ENCODE measurements around the gene TWIST2. TPM values are rescaled to one million over a fixed set of nuclear protein-coding genes. Genes with fewer than 3 reads are reported as not detected.

Gene TWIST2
- total RNA-seq, 1 donor from 2014 or later: 1.9 TPM

DNA sequence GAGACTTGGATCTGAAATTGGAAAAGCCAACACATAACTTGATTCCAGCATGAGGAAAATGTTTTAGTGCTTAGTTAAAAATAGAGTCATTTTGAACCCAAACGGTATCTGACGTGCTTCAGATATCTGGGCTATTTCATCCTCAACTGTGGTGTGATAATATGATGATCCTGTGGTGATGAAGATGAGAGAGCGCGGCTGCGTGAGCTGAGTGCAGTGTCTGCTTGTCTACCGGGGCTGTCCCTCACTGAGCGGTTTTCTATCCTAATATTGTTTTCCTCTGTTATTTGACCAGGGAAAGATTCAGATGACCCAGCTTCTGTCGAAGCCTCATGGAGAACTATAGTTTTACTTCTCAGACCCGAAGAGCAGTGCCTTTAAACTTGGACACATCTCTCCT, 5.8 kb downstream of the TWIST2 start:
- intact Hi-C loops (cut with DNase I): no loop called here
- ATAC-seq (ENCODE audit: poor library complexity): no peak
- no peak for DNase-seq

DNA sequence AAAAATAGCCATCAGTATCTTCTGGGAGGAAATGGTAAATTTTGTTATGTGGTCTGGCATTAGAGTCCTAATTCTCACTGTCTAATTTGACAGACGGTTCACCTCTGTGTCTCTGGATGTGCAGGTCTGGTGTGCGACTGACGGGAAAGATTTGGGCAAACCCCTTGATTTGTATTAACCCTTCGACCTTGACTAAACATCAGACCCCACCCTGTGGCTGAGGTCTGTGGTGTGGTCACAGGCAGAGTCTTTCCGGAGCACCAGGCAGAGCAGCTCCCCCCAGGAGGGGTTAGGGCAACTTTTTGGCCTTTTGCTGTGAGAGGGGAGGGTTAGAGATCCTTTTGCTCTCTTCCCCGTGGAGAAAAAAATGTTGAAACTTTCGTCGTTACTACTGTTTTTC, 6.4 kb downstream of the TWIST2 start:
- ATAC-seq (ENCODE audit: poor library complexity) (no peak), DNase-seq (no peak)
- intact Hi-C loops (cut with DNase I): no loop called here

DNA sequence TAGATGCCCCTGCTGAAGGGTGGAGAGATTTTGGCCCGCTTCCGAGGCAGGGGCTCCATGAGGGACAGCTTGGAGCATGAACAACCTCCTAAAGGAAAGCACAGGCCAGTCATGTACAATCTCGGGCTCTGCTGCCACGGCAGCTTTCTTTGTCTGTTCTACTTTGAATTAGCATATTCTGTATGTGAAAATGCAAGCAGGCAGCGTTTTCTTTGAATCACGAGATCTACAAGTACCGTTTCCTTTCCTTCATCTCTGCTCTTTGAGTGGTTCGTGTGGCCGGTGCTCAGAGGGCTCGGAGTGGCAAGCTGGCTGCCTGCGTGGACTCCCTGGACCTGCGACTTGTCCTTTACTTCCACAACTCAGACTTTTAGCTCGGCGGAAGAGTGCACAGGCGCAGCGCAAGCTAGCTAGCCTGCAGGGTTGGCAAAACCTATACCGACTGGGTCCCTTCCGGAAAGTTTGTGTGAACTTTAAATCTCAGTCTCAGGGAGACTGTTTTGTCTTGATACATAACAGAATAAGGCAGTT, 6.9 kb downstream of the TWIST2 start:
- no peak for ATAC-seq (ENCODE audit: poor library complexity)
- intact Hi-C loops (cut with DNase I): no loop called here
- DNase-seq: no peak

DNA sequence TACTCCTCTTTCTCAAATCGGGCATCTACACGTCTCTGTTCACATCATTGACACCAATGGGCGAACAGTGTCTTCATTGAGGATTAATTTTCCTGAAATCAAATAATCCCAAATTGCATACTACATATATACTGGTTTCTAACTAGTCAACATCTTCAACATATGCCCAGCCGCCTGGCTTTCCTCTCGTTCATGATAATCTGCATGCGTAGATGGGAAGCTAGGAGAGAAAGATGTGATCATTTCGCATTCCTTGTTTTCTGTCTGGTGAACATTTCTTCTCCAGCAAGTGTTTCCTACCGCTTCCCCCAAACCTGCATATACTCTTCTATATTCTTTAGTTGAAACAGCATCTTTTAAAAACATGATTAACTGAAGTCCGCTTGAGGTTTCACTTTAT, 7.4 kb downstream of the TWIST2 start:
- DNase-seq: no peak
- ATAC-seq (ENCODE audit: poor library complexity): no peak
- intact Hi-C loops (cut with DNase I): no loop called here

DNA sequence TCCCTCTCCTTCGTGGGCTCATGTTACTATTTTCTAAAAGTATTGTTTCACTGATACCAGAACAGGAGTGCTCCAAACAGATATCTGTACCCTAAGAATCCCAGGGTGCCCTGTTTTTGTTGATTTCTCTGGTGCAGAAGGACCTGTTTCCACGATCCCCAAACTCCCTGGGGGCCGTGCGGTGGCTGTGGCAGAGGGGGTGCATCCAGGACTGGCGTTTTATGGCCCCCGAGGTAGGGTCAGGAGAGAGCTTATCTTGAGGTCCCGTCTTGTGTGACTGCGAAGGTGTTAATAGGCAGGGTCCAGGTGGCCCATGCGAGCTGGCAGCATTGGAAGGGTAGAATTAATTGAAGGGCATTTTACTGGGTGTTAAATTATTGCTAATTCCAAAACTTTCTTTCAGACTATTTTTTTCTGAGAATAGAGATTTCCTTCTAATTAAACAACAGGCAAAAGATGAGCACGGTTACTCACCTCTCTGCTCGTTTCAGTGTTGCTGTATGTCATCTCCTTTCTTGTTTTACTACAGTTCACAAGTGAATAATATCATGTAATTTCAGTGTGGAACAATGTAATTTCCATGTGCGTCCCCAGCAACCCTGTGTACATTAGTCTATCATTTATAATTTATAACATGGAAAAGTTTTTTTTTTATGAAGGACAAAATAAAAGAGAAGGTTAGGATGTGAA, 8.2 kb downstream of the TWIST2 start:
- intact Hi-C loops (cut with DNase I): no loop called here
- DNase-seq: no peak
- no peak for ATAC-seq (ENCODE audit: poor library complexity)

DNA sequence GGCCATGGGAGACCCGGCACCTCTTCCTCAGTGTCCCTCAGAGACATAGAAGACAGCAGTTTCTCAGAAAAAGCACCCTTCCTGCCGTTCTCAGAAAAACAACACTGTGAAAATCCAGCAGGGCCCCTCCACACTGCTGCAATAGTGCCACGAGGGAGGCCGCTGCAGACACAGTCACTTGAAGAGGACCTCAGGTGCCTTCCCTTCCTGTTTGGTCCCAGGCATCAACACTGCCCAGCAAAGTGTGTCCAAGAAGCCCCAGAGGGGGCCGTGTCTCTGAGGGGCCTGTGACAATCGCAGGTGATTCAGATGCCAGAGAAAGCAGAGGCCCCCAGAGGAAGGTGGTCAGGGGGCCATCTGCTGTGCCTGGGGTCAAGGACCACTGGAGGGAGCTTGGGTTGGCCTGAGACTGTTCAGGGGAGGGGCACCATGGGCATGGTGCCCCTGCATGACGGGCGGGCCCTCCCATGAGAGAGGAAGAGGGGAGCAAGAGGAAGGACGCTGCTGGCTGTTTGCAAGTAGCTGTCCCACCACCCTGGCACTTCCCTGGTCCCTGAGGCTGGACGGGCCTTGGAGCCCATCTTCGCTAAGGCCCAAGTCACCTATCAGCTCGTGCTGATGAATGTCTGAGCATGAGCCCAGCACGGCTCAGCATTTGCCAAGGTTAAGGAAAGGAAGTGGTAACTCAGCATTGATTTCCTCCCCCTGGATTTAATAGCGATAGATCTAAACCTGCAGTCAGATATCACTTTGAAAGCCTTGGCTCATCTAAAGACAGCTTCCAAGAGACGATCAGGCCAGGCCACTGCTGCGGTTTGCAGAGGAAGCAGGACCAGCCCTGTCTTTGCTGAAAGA, 9.1 kb downstream of the TWIST2 start:
- DNase-seq (no peak), ATAC-seq (ENCODE audit: poor library complexity) (no peak)
- intact Hi-C loops (cut with DNase I): no loop called here

DNA sequence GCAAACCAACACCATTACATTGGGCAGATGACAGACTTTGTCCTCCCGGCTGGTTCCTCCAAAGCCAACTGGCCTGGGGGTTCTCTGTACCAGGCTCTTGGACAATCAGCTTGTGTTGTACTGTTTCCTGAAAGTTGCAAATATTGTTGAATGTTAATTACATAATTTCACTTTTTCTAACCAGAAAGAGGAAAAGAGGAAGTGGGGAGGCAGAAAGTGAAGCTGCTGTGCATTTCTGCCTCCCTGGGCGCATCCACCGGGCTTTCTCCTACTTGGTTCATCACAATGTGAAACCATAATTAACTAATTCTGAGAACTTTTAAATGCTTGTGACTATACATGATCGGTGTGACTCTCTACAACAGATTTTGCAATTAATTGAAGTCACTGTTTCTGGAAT, 10.1 kb downstream of the TWIST2 start:
- DNase-seq: no peak
- intact Hi-C loops (cut with DNase I): no loop called here
- no peak for ATAC-seq (ENCODE audit: poor library complexity)

DNA sequence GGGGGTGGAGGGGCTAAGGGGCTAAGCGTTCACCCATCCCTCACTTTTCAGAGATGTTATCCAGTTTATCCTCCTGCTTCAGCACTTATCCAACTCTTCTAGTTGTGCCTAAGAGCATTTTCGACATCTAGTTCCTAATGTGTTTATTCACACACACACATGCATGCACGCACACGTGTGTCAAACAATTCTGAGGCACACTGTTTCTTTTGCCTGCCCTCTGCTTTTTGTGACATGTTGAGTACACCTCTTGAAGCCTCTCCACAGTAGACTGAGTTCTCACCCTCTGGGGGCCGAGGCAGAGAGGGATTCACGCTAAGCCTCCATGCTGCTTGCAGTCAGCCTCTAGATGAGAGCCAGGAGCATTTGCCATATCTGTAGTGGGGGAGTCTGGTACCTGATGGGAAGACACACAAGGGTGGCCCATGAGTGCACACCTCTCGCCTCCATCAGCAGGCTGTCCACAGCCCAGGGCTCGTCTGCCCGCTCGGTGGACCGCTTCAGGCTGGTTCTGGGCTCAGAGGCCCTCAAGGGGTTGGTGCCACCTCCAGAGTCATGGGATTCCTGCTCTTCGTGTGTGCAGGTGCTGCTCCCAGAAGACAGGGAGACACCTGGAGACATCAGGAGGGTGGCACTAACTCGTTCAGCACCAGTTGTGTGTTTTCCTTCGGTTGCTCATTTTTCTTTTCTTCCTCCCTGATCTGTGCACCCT, 11.9 kb downstream of the TWIST2 start:
- ATAC-seq (ENCODE audit: poor library complexity): no peak
- no peak for DNase-seq
- intact Hi-C loops (cut with DNase I): no loop called here

DNA sequence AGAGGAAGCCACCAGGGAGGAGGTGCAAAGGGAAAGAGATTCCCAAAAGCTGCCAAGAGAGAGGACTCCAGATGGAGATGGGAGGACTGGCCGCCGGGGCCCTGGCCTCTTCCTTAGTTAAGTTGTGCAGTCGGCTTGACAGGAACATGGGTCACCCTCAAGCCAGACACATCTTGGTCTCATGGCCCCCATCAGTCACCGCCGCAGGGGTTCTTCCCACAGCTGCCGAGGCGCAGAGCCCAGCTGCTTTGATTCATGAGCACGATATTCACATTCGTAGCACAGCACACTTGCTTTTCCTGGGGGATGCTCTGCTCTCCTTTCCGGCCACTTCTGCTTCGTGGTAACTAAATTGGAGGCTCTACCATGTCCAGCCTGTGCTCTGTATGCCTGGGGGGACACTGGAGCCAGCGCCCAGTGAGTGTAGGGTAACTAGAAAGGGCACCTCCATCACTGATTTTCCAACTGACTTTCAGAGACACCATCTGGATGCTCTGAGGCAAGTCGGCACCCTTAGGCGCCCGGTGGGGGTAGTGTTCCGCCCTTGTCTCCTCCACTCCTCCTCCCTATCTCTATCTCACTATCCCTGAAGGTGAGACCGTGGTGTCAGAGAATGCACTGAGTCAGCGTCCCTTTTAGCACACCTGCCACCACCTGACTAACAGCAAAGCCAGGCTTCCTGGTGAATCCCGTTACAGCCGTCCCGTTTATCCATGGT, 13.3 kb downstream of the TWIST2 start:
- intact Hi-C loops (cut with DNase I): no loop called here
- ATAC-seq (ENCODE audit: poor library complexity) (no peak), DNase-seq (no peak)

DNA sequence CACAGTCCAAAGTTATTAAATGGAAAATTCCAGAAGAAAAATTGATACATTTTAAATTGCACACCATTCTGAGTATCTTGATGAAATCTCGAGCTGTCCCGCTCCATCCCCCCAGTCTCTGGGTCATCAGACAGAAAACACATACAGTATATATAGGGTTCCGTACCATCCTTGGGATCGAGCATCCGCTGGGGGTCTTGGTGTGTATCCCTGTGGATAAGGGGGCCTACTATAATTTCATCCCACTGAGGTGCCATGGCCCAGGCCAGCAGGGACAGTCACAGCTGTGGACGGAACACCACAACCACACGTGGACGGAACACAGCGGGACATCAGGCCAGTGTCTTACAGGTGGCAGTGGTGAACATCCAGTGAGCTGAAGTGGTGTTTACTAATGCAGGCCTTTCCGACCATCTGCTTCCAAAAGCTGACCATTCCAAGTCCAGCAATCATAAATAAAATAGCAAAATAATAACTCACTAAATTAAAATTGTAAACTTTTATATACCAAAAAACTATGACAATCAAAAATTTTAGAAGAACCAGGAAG, 14.0 kb downstream of the TWIST2 start:
- ATAC-seq (ENCODE audit: poor library complexity) (no peak), DNase-seq (no peak)
- intact Hi-C loops (cut with DNase I): no loop called here

DNA sequence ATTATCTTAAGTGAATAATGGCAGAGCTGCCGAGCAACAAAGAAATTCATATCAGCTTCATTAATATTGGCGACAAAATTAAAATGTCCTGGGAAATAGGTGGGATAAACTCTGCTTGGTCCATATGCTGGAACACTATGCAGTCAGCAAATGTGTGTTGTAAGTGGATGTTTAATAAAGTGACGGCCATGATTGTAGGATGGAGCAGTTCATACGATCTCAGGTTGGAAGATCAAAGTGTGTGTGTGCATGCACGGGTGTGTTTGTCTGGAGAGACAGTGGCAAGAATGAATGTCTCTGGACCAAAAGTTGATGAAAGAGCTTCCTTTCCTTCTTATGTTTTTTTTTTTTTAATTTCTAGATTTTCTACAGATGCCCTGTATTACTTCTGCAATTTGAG, 14.8 kb downstream of the TWIST2 start:
- ATAC-seq (ENCODE audit: poor library complexity) (no peak), DNase-seq (no peak)
- intact Hi-C loops (cut with DNase I): no loop called here

DNA sequence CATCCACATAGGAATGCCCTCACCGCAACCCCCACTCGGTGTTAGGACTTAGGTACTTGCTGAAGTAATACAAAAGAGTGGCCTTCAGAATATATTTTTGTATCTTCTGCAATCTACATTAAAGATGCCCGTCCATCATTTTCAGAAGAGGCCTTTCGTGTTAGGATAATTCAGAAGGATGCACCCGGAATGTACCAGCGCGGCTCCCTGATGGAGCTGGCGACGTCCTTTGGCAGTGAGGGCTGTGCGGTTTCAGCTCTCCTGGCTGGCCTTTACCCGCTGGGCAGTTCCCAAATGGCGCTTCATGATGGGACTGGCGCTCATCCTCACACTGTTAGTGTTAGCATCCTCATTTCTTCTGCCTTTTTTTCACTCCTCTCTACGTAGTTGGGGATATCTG, 15.3 kb downstream of the TWIST2 start:
- DNase-seq (no peak), ATAC-seq (ENCODE audit: poor library complexity) (no peak)
- intact Hi-C loops (cut with DNase I): no loop called here

DNA sequence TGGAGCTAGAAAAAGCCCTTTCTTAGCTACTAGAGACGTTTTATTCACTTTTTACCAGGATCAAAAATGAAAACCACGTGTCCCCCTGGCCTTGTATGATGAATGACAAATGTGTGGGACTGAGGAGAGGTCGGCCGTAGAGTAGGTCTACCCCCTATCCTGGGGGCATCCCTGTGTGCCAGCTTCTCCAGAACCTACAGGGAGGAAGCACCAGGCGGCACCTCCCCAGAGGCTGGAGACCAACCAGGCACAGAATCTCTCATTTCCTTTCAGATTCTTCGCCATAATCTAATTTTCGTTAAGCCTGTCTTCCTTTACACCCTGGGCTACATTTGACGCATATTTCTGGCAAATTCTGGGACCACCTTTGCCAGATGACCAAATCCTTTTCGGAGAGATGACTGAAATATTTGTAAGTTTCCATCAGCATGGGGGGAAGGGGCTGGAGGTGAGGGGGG, 15.9 kb downstream of the TWIST2 start:
- no peak for DNase-seq
- ATAC-seq (ENCODE audit: poor library complexity): peak; percentile 10
- intact Hi-C loops (cut with DNase I): no loop called here

DNA sequence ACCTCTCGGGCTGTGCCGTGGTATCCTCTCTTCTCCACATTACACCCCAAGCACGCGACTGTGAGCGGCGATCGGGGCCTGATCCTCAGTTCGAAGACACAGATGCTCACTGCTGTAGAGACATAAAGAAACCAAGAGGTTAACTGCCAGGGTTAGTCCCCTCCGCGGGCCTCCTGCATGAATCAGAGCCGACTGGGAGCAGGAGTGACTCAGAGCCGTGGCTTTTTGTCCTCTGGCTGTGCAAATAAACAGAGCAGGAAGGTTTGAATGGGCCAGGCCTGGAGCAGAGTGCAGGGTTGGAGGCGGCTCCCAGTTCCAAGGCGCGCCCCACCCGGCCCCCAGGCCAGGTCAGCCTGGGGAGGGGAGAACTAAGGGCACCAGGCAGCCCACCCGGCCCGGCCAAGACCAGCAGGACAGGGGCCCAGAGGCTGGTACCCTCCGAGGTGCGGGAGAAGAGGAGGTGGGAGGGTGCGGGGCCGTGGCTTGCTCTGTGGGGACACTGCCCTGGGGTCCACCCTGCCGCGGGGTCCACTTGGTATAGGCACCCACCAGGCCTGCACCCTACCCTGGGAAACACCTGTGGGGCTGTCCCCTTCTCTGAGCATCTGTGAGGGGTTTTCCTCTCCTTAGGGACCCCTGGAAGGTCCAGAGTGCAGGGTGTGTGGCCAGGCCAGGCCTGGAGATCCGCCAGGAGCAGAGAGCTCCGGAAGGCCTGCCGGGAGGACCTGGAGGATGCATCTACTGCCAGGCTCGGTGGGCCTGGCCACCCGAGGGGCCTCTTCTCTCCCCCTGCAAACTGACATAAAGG, 16.5 kb downstream of the TWIST2 start:
- peak; percentile 93 for ATAC-seq (ENCODE audit: poor library complexity)
- peak; percentile 87 for DNase-seq
- intact Hi-C loops (cut with DNase I): no loop called here

DNA sequence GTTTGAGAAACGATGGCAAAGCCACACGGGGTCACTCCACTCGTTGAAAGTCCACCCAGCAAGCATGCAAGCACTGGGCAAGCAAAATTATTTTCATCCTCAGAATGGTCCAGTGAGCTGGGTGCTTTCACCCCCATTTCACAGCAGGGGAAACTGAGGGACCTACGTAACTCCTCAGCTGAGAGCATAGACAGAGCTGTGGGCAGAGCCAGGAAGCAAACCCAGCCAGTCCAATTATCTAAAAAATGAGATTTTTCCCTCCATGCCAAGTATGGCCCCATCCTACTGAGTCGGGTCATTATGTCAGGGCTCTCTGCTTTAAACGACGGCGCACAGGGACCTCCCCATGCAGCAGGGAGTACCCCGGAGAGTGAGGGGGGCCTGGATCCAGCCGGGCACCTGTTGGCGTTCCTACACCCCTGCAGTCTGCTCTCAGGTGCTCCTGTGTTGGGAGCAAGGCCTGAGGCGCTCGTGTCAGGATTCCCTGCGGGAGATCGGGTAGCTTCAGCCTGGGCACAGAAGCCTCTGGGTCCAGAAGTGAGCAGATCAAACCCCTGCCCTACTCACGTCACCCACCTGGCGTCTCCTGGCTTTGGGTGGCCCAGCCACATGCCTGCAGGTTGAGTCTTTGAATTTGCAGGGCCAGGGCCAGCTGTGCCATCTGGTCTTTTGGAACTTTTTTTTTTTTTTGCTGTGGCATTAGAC, 17.3 kb downstream of the TWIST2 start:
- no peak for DNase-seq
- ATAC-seq (ENCODE audit: poor library complexity): no peak
- intact Hi-C loops (cut with DNase I): no loop called here

DNA sequence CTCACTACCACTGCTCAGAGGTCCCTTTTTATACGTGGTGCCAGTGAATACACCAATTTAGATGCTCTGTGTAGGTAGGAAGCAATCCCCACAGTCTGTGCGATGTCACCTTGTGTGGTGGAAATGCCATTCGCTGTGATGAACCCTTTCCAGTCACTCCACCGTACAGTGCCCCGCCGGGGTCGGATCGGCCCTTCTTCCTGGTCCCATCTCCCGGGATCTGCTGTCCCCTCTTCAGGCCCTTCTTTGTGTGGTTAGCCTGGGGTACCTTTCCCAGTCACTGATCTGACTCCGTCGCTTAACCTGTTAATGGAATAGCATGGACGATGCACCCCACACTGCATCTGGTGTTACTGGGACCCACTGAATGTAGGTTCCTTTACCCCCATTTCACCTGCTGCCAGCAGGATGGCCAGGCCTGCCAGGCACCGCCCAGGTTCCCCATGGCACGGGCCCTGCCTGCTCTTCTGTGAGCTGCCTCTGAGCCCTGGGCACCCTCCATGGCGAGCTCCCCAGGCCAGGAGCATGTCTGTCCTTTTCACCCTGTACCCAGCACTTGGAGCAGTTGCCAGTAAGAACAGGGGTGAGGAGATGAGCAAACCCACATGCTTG, 18.0 kb downstream of the TWIST2 start:
- no peak for DNase-seq
- no peak for ATAC-seq (ENCODE audit: poor library complexity)
- intact Hi-C loops (cut with DNase I): no loop called here

Data from Right ventricle myocardium superior (tissue), 1 donor.